ENCODE measurements around the gene SARNP.
"Not testable (repeated sequence)": the region's sequence is repeated elsewhere in the genome, so short reads cannot be mapped to it uniquely, and the experiment has no call there.

SARNP gene

GRCh38 chr12:55789171-55789570 lies 28.4 kb downstream of the SARNP start:
- Histone ChIP-seq H3K4me3 (ENCODE audit: low read length) (no peak overlapping the region), H3K4me1 (ENCODE audit: control insufficient read depth, insufficient read depth, low read length) (no peaks in the 10 kb centered on the region), H3K9ac (ENCODE audit: low read length) (no peak overlapping the region), H3K9me3 (ENCODE audit: control insufficient read depth, low read length) (no peaks in the 10 kb centered on the region), H3K36me3 (ENCODE audit: control insufficient read depth, insufficient read depth, low read length, severe bottlenecking) (peaks cover 85% of the 10 kb centered on the region), H3K27me3 (replicated peaks; ENCODE audit: control insufficient read depth, insufficient read depth, low read length) (no peaks in the 10 kb centered on the region)
- no peak for DNase-seq (ENCODE audit: low read depth)

- no peak for DNase-seq (ENCODE audit: low read depth)
- Histone ChIP-seq H3K9me3 (ENCODE audit: control insufficient read depth, low read length) (no peaks in the 10 kb centered on the region), H3K4me3 (ENCODE audit: low read length) (no peak overlapping the region), H3K36me3 (ENCODE audit: control insufficient read depth, insufficient read depth, low read length, severe bottlenecking) (peaks cover 85% of the 10 kb centered on the region), H3K9ac (ENCODE audit: low read length) (no peak overlapping the region), H3K4me1 (ENCODE audit: control insufficient read depth, insufficient read depth, low read length) (no peaks in the 10 kb centered on the region), H3K27me3 (replicated peaks; ENCODE audit: control insufficient read depth, insufficient read depth, low read length) (no peaks in the 10 kb centered on the region)
Observed at GRCh38 chr12:55788546-55788945, 29.0 kb downstream of the SARNP start.

GRCh38 chr12:55780685-55781084 lies 36.8 kb downstream of the SARNP start:
- H3K27me3 ChIP-seq (replicated peaks; ENCODE audit: control insufficient read depth, insufficient read depth, low read length): no peaks in the 10 kb centered on the region
- peaks cover 10% of the 10 kb centered on the region for H3K4me1 ChIP-seq (ENCODE audit: control insufficient read depth, insufficient read depth, low read length)
- H3K9me3 ChIP-seq (ENCODE audit: control insufficient read depth, low read length): no peaks in the 10 kb centered on the region
- DNase-seq (ENCODE audit: low read depth): peak; percentile 52
- no peak overlapping the region for H3K4me3 ChIP-seq (ENCODE audit: low read length)
- H3K9ac ChIP-seq (ENCODE audit: low read length): no peak overlapping the region
- H3K36me3 ChIP-seq (ENCODE audit: control insufficient read depth, insufficient read depth, low read length, severe bottlenecking): peaks cover 93% of the 10 kb centered on the region

- no peak for DNase-seq (ENCODE audit: low read depth)
- H3K27me3 ChIP-seq (replicated peaks; ENCODE audit: control insufficient read depth, insufficient read depth, low read length): no peaks in the 10 kb centered on the region
- no peaks in the 10 kb centered on the region for H3K9me3 ChIP-seq (ENCODE audit: control insufficient read depth, low read length)
- no peak overlapping the region for H3K9ac ChIP-seq (ENCODE audit: low read length)
- no peak overlapping the region for H3K4me3 ChIP-seq (ENCODE audit: low read length)
- peaks cover 10% of the 10 kb centered on the region for H3K4me1 ChIP-seq (ENCODE audit: control insufficient read depth, insufficient read depth, low read length)
- H3K36me3 ChIP-seq (ENCODE audit: control insufficient read depth, insufficient read depth, low read length, severe bottlenecking): peaks cover 80% of the 10 kb centered on the region
Observed at GRCh38 chr12:55777856-55778255, 39.7 kb downstream of the SARNP start.

GRCh38 chr12:55771736-55772135 lies 45.8 kb downstream of the SARNP start:
- Histone ChIP-seq H3K4me1 (ENCODE audit: control insufficient read depth, insufficient read depth, low read length) (no peaks in the 10 kb centered on the region), H3K27me3 (replicated peaks; ENCODE audit: control insufficient read depth, insufficient read depth, low read length) (no peaks in the 10 kb centered on the region), H3K9me3 (ENCODE audit: control insufficient read depth, low read length) (no peaks in the 10 kb centered on the region), H3K9ac (ENCODE audit: low read length) (no peak overlapping the region), H3K36me3 (ENCODE audit: control insufficient read depth, insufficient read depth, low read length, severe bottlenecking) (peaks cover 64% of the 10 kb centered on the region), H3K4me3 (ENCODE audit: low read length) (no peak overlapping the region)
- DNase-seq (ENCODE audit: low read depth): no peak

GRCh38 chr12:55767156-55767555 lies 50.4 kb downstream of the SARNP start:
- Histone ChIP-seq H3K27me3 (replicated peaks; ENCODE audit: control insufficient read depth, insufficient read depth, low read length) (no peaks in the 10 kb centered on the region), H3K9ac (ENCODE audit: low read length) (no peak overlapping the region), H3K36me3 (ENCODE audit: control insufficient read depth, insufficient read depth, low read length, severe bottlenecking) (peaks cover 51% of the 10 kb centered on the region), H3K4me3 (ENCODE audit: low read length) (no peak overlapping the region), H3K9me3 (ENCODE audit: control insufficient read depth, low read length) (no peaks in the 10 kb centered on the region), H3K4me1 (ENCODE audit: control insufficient read depth, insufficient read depth, low read length) (no peaks in the 10 kb centered on the region)
- DNase-seq (ENCODE audit: low read depth): no peak

GRCh38 chr12:55765736-55766290 lies 51.7 kb downstream of the SARNP start:
- Histone ChIP-seq H3K9me3 (ENCODE audit: control insufficient read depth, low read length) (no peaks in the 10 kb centered on the region), H3K9ac (ENCODE audit: low read length) (no peak overlapping the region), H3K27me3 (replicated peaks; ENCODE audit: control insufficient read depth, insufficient read depth, low read length) (no peaks in the 10 kb centered on the region), H3K4me1 (ENCODE audit: control insufficient read depth, insufficient read depth, low read length) (no peaks in the 10 kb centered on the region), H3K4me3 (ENCODE audit: low read length) (no peak overlapping the region), H3K36me3 (ENCODE audit: control insufficient read depth, insufficient read depth, low read length, severe bottlenecking) (peaks cover 45% of the 10 kb centered on the region)
- DNase-seq (ENCODE audit: low read depth): no peak

- no peaks in the 10 kb centered on the region for H3K27me3 ChIP-seq (replicated peaks; ENCODE audit: control insufficient read depth, insufficient read depth, low read length)
- H3K9me3 ChIP-seq (ENCODE audit: control insufficient read depth, low read length): no peaks in the 10 kb centered on the region
- no peaks in the 10 kb centered on the region for H3K4me1 ChIP-seq (ENCODE audit: control insufficient read depth, insufficient read depth, low read length)
- no peak for DNase-seq (ENCODE audit: low read depth)
- peaks cover 53% of the 10 kb centered on the region for H3K36me3 ChIP-seq (ENCODE audit: control insufficient read depth, insufficient read depth, low read length, severe bottlenecking)
- H3K4me3 ChIP-seq (ENCODE audit: low read length): no peak overlapping the region
- H3K9ac ChIP-seq (ENCODE audit: low read length): no peak overlapping the region
Observed at GRCh38 chr12:55762646-55763045, 54.9 kb downstream of the SARNP start.

GRCh38 chr12:55760663-55761062 lies 56.9 kb downstream of the SARNP start:
- H3K4me1 ChIP-seq (ENCODE audit: control insufficient read depth, insufficient read depth, low read length): no peaks in the 10 kb centered on the region
- H3K9ac ChIP-seq (ENCODE audit: low read length): no peak overlapping the region
- H3K9me3 ChIP-seq (ENCODE audit: control insufficient read depth, low read length): no peaks in the 10 kb centered on the region
- H3K27me3 ChIP-seq (replicated peaks; ENCODE audit: control insufficient read depth, insufficient read depth, low read length): no peaks in the 10 kb centered on the region
- no peak overlapping the region for H3K4me3 ChIP-seq (ENCODE audit: low read length)
- no peak for DNase-seq (ENCODE audit: low read depth)
- H3K36me3 ChIP-seq (ENCODE audit: control insufficient read depth, insufficient read depth, low read length, severe bottlenecking): peaks cover 63% of the 10 kb centered on the region

- DNase-seq (ENCODE audit: low read depth); H3K27me3 ChIP-seq (replicated peaks; ENCODE audit: control insufficient read depth, insufficient read depth, low read length); H3K9ac ChIP-seq (ENCODE audit: low read length); H3K9me3 ChIP-seq (ENCODE audit: control insufficient read depth, low read length); H3K4me1 ChIP-seq (ENCODE audit: control insufficient read depth, insufficient read depth, low read length); H3K4me3 ChIP-seq (ENCODE audit: low read length): not testable (repeated sequence)
- peaks cover 81% of the 10 kb centered on the region for H3K36me3 ChIP-seq (ENCODE audit: control insufficient read depth, insufficient read depth, low read length, severe bottlenecking)
Observed at GRCh38 chr12:55758575-55758974, 58.9 kb downstream of the SARNP start.

GRCh38 chr12:55757701-55758100 lies 59.8 kb downstream of the SARNP start:
- Histone ChIP-seq H3K27me3 (replicated peaks; ENCODE audit: control insufficient read depth, insufficient read depth, low read length) (no peaks in the 10 kb centered on the region), H3K36me3 (ENCODE audit: control insufficient read depth, insufficient read depth, low read length, severe bottlenecking) (peaks cover 88% of the 10 kb centered on the region), H3K4me1 (ENCODE audit: control insufficient read depth, insufficient read depth, low read length) (no peaks in the 10 kb centered on the region), H3K9me3 (ENCODE audit: control insufficient read depth, low read length) (no peaks in the 10 kb centered on the region), H3K9ac (ENCODE audit: low read length) (no peak overlapping the region), H3K4me3 (ENCODE audit: low read length) (no peak overlapping the region)
- no peak for DNase-seq (ENCODE audit: low read depth)

- Histone ChIP-seq H3K27me3 (replicated peaks; ENCODE audit: control insufficient read depth, insufficient read depth, low read length) (no peaks in the 10 kb centered on the region), H3K4me1 (ENCODE audit: control insufficient read depth, insufficient read depth, low read length) (peaks cover 4% of the 10 kb centered on the region), H3K4me3 (ENCODE audit: low read length) (no peak overlapping the region), H3K9ac (ENCODE audit: low read length) (no peak overlapping the region), H3K9me3 (ENCODE audit: control insufficient read depth, low read length) (no peaks in the 10 kb centered on the region), H3K36me3 (ENCODE audit: control insufficient read depth, insufficient read depth, low read length, severe bottlenecking) (peaks cover 88% of the 10 kb centered on the region)
- no peak for DNase-seq (ENCODE audit: low read depth)
Observed at GRCh38 chr12:55755246-55755645, 62.3 kb downstream of the SARNP start.
